HEK293 (cell line): ENCODE data around the gene FER1L5.

Experiments used
- CTCF ChIA-PET: fragments of 350-600 bp; formaldehyde crosslinking; extraction: SDS; loops from one replicate; lab custom pipeline; 2021; ENCODE audit warnings: antibody characterized with exemption; lab: Yijun Ruan, JAX
- POLR2A ChIA-PET: fragments of 300-600 bp; formaldehyde crosslinking; extraction: SDS; loops from one replicate; lab custom pipeline; 2020; ENCODE audit warnings: antibody characterized with exemption, inconsistent platforms; lab: Yijun Ruan, JAX
- H3K27ac ChIP-seq: fragments of 200-500 bp; sonication (Bioruptor generic); 2 replicates; pipeline ENCODE4 v1.5.1; 2014; ENCODE audit warnings: low read depth, low read length, control low read depth, inconsistent platforms; ENCODE audit errors: extremely low read depth
- H3K36me3 ChIP-seq, 2 experiments: fragments of 200-500 bp in 1 of 2; sonication (Bioruptor generic) in 1 of 2; 1 replicate in 1 of 2; 2 replicates in 1 of 2; pipeline ENCODE4 v1.5.1; 2014 to 2017; ENCODE audit warnings: inconsistent platforms in 2 of 2, low read length in 2 of 2; ENCODE audit not compliant: control insufficient read depth in 2 of 2, insufficient read depth in 1 of 2
- H3K4me1 ChIP-seq: fragments of 200-500 bp; sonication (Bioruptor generic); 2 replicates; pipeline ENCODE4 v1.5.1; 2014; ENCODE audit warnings: mild to moderate bottlenecking, low read length, inconsistent platforms; ENCODE audit not compliant: control insufficient read depth, insufficient read depth
- H3K4me3 ChIP-seq: 2 replicates; pipeline ENCODE4 v1.5.1; 2011; ENCODE audit warnings: low read depth, mild to moderate bottlenecking, control low read depth, low read length, moderate library complexity
- H3K9me3 ChIP-seq: fragments of 200-500 bp; sonication (Bioruptor generic); 2 replicates; pipeline ENCODE4 v1.5.1; 2014; ENCODE audit warnings: low read depth, low read length, inconsistent platforms; ENCODE audit not compliant: control insufficient read depth, insufficient read depth
- HOXD13 ChIP-seq: sonication (generic); formaldehyde crosslinking; IDR thresholded peaks from 2 replicates; pipeline ENCODE4 v1.8.0; 2022; ENCODE audit warnings: missing genetic modification reagents, borderline replicate concordance
- KLF16 ChIP-seq: fragments of 450-650 bp; formaldehyde crosslinking; IDR thresholded peaks from 2 replicates; pipeline ENCODE4 v1.5.1; 2017; ENCODE audit warnings: missing biosample characterization, missing genetic modification characterization
- PRDM2 ChIP-seq: fragments of 450-650 bp; formaldehyde crosslinking; IDR thresholded peaks from 2 replicates; pipeline ENCODE4 v1.5.1; 2016; ENCODE audit warnings: missing biosample characterization, missing genetic modification characterization, borderline replicate concordance
- TSHZ1 ChIP-seq: fragments of 450-650 bp; formaldehyde crosslinking; IDR thresholded peaks from 2 replicates; pipeline ENCODE4 v1.5.1; 2016; ENCODE audit warnings: missing biosample characterization, missing genetic modification characterization, borderline replicate concordance
- ZBTB8A ChIP-seq: fragments of 450-650 bp; formaldehyde crosslinking; IDR thresholded peaks from 2 replicates; pipeline ENCODE4 v1.5.1; 2016; ENCODE audit warnings: missing biosample characterization, missing genetic modification characterization
- ZFP3 ChIP-seq: fragments of 450-650 bp; formaldehyde crosslinking; IDR thresholded peaks from 2 replicates; pipeline ENCODE4 v1.5.1; 2016; ENCODE audit warnings: low read depth, missing biosample characterization, missing genetic modification characterization
- ZNF146 ChIP-seq: fragments of 450-650 bp; formaldehyde crosslinking; IDR thresholded peaks from 2 replicates; pipeline ENCODE4 v1.5.1; 2016; ENCODE audit warnings: missing biosample characterization, missing genetic modification characterization
- ZNF26 ChIP-seq: fragments of 450-650 bp; formaldehyde crosslinking; IDR thresholded peaks from 2 replicates; pipeline ENCODE4 v1.5.1; 2016; ENCODE audit warnings: missing biosample characterization, missing genetic modification characterization
- ZNF350 ChIP-seq: fragments of 450-650 bp; formaldehyde crosslinking; IDR thresholded peaks from 2 replicates; pipeline ENCODE4 v1.5.0; 2017; ENCODE audit warnings: missing biosample characterization, mild to moderate bottlenecking, missing genetic modification characterization
- ZNF354C ChIP-seq: fragments of 450-650 bp; formaldehyde crosslinking; IDR thresholded peaks from 2 replicates; pipeline ENCODE4 v1.5.1; 2016; ENCODE audit warnings: missing biosample characterization, missing genetic modification characterization, low read depth, borderline replicate concordance
- ZNF37A ChIP-seq: fragments of 450-650 bp; IDR thresholded peaks from 2 replicates; pipeline ENCODE4 v1.5.1; 2018; ENCODE audit warnings: missing biosample characterization, missing genetic modification characterization
- ZNF426 ChIP-seq: fragments of 450-650 bp; formaldehyde crosslinking; IDR thresholded peaks from 2 replicates; pipeline ENCODE4 v1.5.1; 2017; ENCODE audit warnings: missing biosample characterization, missing genetic modification characterization, mild to moderate bottlenecking, inconsistent platforms, moderate library complexity
- ZNF544 ChIP-seq: fragments of 450-650 bp; formaldehyde crosslinking; IDR thresholded peaks from 2 replicates; pipeline ENCODE4 v1.5.0; 2017; ENCODE audit warnings: missing biosample characterization, missing genetic modification characterization
- ZNF571 ChIP-seq: fragments of 450-650 bp; formaldehyde crosslinking; IDR thresholded peaks from 2 replicates; pipeline ENCODE4 v1.5.0; 2017; ENCODE audit warnings: missing biosample characterization, missing genetic modification characterization
- ZNF585B ChIP-seq: fragments of 450-650 bp; formaldehyde crosslinking; IDR thresholded peaks from 2 replicates; pipeline ENCODE4 v1.5.1; 2016; ENCODE audit warnings: missing biosample characterization, missing genetic modification characterization
- ZNF610 ChIP-seq: fragments of 450-650 bp; formaldehyde crosslinking; IDR thresholded peaks from 2 replicates; pipeline ENCODE4 v1.5.1; 2016; ENCODE audit warnings: missing biosample characterization, missing genetic modification characterization, borderline replicate concordance
- ZNF621 ChIP-seq: fragments of 450-650 bp; formaldehyde crosslinking; IDR thresholded peaks from 2 replicates; pipeline ENCODE4 v1.5.1; 2017; ENCODE audit warnings: missing biosample characterization, missing genetic modification characterization
- ZNF639 ChIP-seq: fragments of 450-650 bp; formaldehyde crosslinking; IDR thresholded peaks from 2 replicates; pipeline ENCODE4 v1.5.1; 2016; ENCODE audit warnings: missing biosample characterization, missing genetic modification characterization
- ZNF660 ChIP-seq: fragments of 450-650 bp; IDR thresholded peaks from 2 replicates; pipeline ENCODE4 v1.5.1; 2018; ENCODE audit warnings: missing biosample characterization, mild to moderate bottlenecking, missing genetic modification characterization
- ZNF791 ChIP-seq: fragments of 450-650 bp; formaldehyde crosslinking; IDR thresholded peaks from 2 replicates; pipeline ENCODE4 v1.5.1; 2016; ENCODE audit warnings: missing biosample characterization, missing genetic modification characterization
- ZSCAN18 ChIP-seq: fragments of 450-650 bp; formaldehyde crosslinking; IDR thresholded peaks from 2 replicates; pipeline ENCODE4 v1.5.1; 2016; ENCODE audit warnings: missing biosample characterization, missing genetic modification characterization
- ZSCAN23 ChIP-seq: fragments of 450-650 bp; formaldehyde crosslinking; IDR thresholded peaks from 2 replicates; pipeline ENCODE4 v1.5.1; 2016; ENCODE audit warnings: missing biosample characterization, missing genetic modification characterization

FER1L5 gene

GRCh38 chr2:96596596-96596995 lies 46.0 kb upstream of the FER1L5 start:
- Histone ChIP-seq H3K4me1 (no peaks in the 10 kb centered on the region), H3K9me3 (no peaks in the 10 kb centered on the region), H3K27ac (no peak overlapping the region), H3K36me3 (peaks cover 59 to 95% of the 10 kb centered on the region in 2 experiments), H3K4me3 (no peak overlapping the region)
- ChIA-PET CTCF (no interaction called here), POLR2A (no interaction called here)
- TF ChIP-seq ZNF544 (tag by site-specific recombination) (no peak), KLF16 (tag by site-specific recombination) (no peak), ZNF350 (tag by site-specific recombination) (no peak), ZNF571 (tag by site-specific recombination) (no peak), ZNF146 (tag by site-specific recombination) (no peak), ZNF585B (no peak), ZFP3 (tag by site-specific recombination) (no peak), TSHZ1 (tag by site-specific recombination) (no peak), ZNF791 (tag by site-specific recombination) (no peak), ZNF610 (tag by site-specific recombination) (no peak)

GRCh38 chr2:96599941-96600340 lies 42.6 kb upstream of the FER1L5 start:
- peaks cover 51 to 95% of the 10 kb centered on the region in 2 experiments for H3K36me3 ChIP-seq
- H3K27ac ChIP-seq, result no peak overlapping the region
- TF ChIP-seq HOXD13 (no peak), ZNF660 (tag by site-specific recombination) (no peak), ZNF354C (tag by site-specific recombination) (no peak), ZSCAN18 (no peak), ZNF26 (tag by site-specific recombination) (no peak), PRDM2 (tag by site-specific recombination) (no peak), ZBTB8A (tag by site-specific recombination) (no peak), ZNF426 (tag by site-specific recombination) (no peak), ZNF37A (tag by site-specific recombination) (no peak), ZSCAN23 (tag by site-specific recombination) (no peak), ZNF639 (no peak), ZNF621 (tag by site-specific recombination) (no peak)
- ChIA-PET POLR2A (no interaction called here), CTCF (interaction anchor here (1.0 kb wide), 1 partner anchor 254 kb away, joined by 4 read pairs; no protein-coding TSS in a partner anchor)
- no peak overlapping the region for H3K4me3 ChIP-seq
- H3K4me1 ChIP-seq, result no peaks in the 10 kb centered on the region
- H3K9me3 ChIP-seq, result no peaks in the 10 kb centered on the region
